AG04450 (cell line): ENCODE results near the gene ADAMTS16. TPM values are rescaled to one million over a fixed set of nuclear protein-coding genes. Genes with fewer than 3 reads are reported as not detected.

ENCODE experiments used
- CTCF ChIA-PET: fragments of 300-600, 350-600 bp; formaldehyde crosslinking; extraction: SDS; loops from one replicate; lab custom pipeline; 2022; ENCODE audit warnings: antibody characterized with exemption, inconsistent platforms; lab: Charles Lee
- POLR2A ChIA-PET: fragments of 350-600 bp; formaldehyde crosslinking; extraction: SDS; loops from one replicate; lab custom pipeline; 2021; ENCODE audit warnings: antibody characterized with exemption, inconsistent platforms; lab: Yijun Ruan, JAX
- DNase-seq: peaks from one replicate; pipeline ENCODE4 v3.0.0-alpha.2; 2011; ENCODE audit warnings: low read depth, low spot score
- H3K27ac ChIP-seq: one replicate; pipeline ENCODE4 v1.5.1; 2012; ENCODE audit warnings: low read depth, low read length, control low read depth
- H3K27me3 ChIP-seq: one replicate; pipeline ENCODE4 v1.6.0; 2012; ENCODE audit warnings: low read length; ENCODE audit not compliant: control insufficient read depth, insufficient read depth
- H3K4me3 ChIP-seq: 2 replicates; pipeline ENCODE4 v1.5.1; 2011; ENCODE audit warnings: mild to moderate bottlenecking, low read depth, low read length, control low read depth
- H3K9me3 ChIP-seq: 2 replicates; pipeline ENCODE4 v1.5.1; 2012; ENCODE audit warnings: low read length; ENCODE audit not compliant: control insufficient read depth, insufficient read depth
- polyA plus RNA-seq: library from polyadenylated mRNA; depleted of rRNA; stranded (reverse); fragments of >200 nt; gene quantifications from 2 replicates; pipeline ENCODE4 v1.2.3, GENCODE V29; 2011
- TF ChIP-seq, protein P1 (sequence below): IDR thresholded peaks from 2 replicates; pipeline ENCODE4 v1.5.1; 2011; ENCODE audit warnings: low read depth, low read length, control low read depth, inconsistent platforms

ADAMTS16 gene
- polyA plus RNA-seq, 1 experiment = 0.04 TPM

GRCh38 chr5:5198815-5199214 lies 58.7 kb downstream of the ADAMTS16 start:
- peaks cover 9% of the 10 kb centered on the region; the same call in 1 of the 2 replicates for H3K9me3 ChIP-seq
- H3K27me3 ChIP-seq = no peaks in the 10 kb centered on the region
- H3K4me3 ChIP-seq = no peak overlapping the region
- no peak overlapping the region for H3K27ac ChIP-seq
- ChIA-PET POLR2A (no interaction called here), CTCF (interaction anchor here (1.3 kb wide), 1 partner anchor 220 kb away, joined by 3 read pairs; no protein-coding TSS in a partner anchor)
- no peak for DNase-seq
- TF ChIP-seq, protein P1, sequence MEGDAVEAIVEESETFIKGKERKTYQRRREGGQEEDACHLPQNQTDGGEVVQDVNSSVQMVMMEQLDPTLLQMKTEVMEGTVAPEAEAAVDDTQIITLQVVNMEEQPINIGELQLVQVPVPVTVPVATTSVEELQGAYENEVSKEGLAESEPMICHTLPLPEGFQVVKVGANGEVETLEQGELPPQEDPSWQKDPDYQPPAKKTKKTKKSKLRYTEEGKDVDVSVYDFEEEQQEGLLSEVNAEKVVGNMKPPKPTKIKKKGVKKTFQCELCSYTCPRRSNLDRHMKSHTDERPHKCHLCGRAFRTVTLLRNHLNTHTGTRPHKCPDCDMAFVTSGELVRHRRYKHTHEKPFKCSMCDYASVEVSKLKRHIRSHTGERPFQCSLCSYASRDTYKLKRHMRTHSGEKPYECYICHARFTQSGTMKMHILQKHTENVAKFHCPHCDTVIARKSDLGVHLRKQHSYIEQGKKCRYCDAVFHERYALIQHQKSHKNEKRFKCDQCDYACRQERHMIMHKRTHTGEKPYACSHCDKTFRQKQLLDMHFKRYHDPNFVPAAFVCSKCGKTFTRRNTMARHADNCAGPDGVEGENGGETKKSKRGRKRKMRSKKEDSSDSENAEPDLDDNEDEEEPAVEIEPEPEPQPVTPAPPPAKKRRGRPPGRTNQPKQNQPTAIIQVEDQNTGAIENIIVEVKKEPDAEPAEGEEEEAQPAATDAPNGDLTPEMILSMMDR = no peak

DNA sequence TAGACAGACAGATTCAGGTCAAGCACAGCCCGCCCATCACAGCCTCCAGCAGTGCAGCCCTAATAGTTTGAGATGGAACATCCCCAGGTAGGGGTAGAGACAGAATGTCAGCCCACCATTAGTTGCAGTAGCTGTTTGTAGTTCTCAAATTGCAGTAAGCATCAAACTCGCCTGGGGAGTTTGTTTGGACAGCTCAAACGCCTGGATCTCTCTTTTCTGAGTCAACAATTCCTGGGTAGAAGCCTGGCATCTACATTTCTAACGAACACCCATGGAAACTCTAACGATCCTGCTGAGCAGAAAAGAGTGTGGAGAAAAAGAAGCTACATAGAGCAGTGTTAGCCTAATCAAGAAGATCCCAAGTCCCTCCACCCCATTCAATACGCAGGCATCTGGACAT lies 59.4 kb downstream of the ADAMTS16 start:
- ChIA-PET CTCF (interaction anchor here (1.3 kb wide), 1 partner anchor 219 kb away, joined by 3 read pairs; no protein-coding TSS in a partner anchor), POLR2A (no interaction called here)
- H3K27me3 ChIP-seq = no peaks in the 10 kb centered on the region
- no peak for DNase-seq
- no peak overlapping the region for H3K27ac ChIP-seq
- peaks cover 9% of the 10 kb centered on the region; the same call in 1 of the 2 replicates for H3K9me3 ChIP-seq
- H3K4me3 ChIP-seq = no peak overlapping the region
- TF ChIP-seq, protein P1 = no peak

DNA sequence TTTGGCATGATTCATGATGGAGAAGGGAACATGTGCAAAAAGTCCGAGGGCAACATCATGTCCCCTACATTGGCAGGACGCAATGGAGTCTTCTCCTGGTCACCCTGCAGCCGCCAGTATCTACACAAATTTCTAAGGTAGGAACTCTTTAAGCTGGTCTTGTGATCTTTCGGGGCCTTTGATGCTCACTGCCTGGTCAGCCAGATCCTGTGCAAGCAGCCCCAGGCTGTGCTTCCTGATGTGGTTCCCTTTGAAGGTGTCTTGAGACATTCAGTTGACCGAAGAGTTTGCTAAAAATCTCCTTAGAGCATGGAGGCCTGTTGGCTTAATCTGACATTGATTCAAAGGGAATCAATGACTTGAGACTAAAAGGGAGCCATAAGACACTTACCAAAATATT lies 60.0 kb downstream of the ADAMTS16 start:
- H3K27me3 ChIP-seq = no peaks in the 10 kb centered on the region
- peaks cover 9% of the 10 kb centered on the region; the same call in 1 of the 2 replicates for H3K9me3 ChIP-seq
- DNase-seq = no peak
- H3K27ac ChIP-seq = no peak overlapping the region
- POLR2A ChIA-PET = no interaction called here
- CTCF ChIA-PET = no interaction called here
- no peak overlapping the region for H3K4me3 ChIP-seq
- TF ChIP-seq, protein P1 = no peak

DNA sequence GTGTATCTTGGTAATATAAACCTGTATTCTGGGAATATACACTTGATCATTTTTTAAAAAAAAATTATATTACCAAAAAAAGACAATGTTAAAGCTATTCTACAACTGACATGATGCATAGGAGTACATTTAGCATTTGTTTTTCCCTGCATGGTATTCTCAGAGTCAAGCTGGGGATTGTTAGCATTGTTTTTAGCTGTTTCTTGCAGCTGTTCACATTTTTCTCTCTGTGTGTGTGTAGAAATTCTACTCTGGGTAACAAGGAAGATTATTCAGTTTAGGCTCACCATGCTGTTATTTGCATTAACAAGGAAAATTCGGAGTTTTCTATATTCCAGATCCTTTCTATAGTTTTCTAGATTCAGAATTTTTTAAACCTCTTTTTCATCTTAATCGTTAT lies 62.2 kb downstream of the ADAMTS16 start:
- no peaks in the 10 kb centered on the region for H3K27me3 ChIP-seq
- no peak for DNase-seq
- no peak overlapping the region for H3K4me3 ChIP-seq
- peaks cover 9% of the 10 kb centered on the region; the same call in 1 of the 2 replicates for H3K9me3 ChIP-seq
- CTCF ChIA-PET = interaction anchor here (0.6 kb wide), 1 partner anchor 251 kb away, joined by 3 read pairs; no protein-coding TSS in a partner anchor
- TF ChIP-seq, protein P1 = no peak
- no peak overlapping the region for H3K27ac ChIP-seq
- POLR2A ChIA-PET = no interaction called here

- no peak overlapping the region for H3K4me3 ChIP-seq
- no peak for DNase-seq
- CTCF ChIA-PET = no interaction called here
- POLR2A ChIA-PET = no interaction called here
- peaks cover 9% of the 10 kb centered on the region; the same call in 1 of the 2 replicates for H3K9me3 ChIP-seq
- TF ChIP-seq, protein P1 = no peak
- no peak overlapping the region for H3K27ac ChIP-seq
- H3K27me3 ChIP-seq = no peaks in the 10 kb centered on the region
These were observed 63.3 kb downstream of the ADAMTS16 start for GRCh38 chr5:5203451-5203850.
